KMS-11 (cell line): ENCODE data around the gene ADD3.

Experiments used
- H2AFZ ChIP-seq: fragments of 200-600 bp; sonication (generic); 2 replicates; pipeline ENCODE4 v1.6.1; 2016; ENCODE audit warnings: antibody characterized with exemption, mixed run types, low read depth
- H3K27ac ChIP-seq: fragments of 200-600 bp; sonication (generic); 2 replicates; pipeline ENCODE4 v1.6.1; 2016; ENCODE audit warnings: mild to moderate bottlenecking, mixed run types
- H3K27me3 ChIP-seq: fragments of 200-600 bp; sonication (generic); 2 replicates; pipeline ENCODE4 v1.6.1; 2017; ENCODE audit warnings: mild to moderate bottlenecking, low read depth, mixed run types, moderate library complexity; ENCODE audit not compliant: insufficient read depth
- H3K36me3 ChIP-seq: fragments of 200-600 bp; sonication (generic); 2 replicates; pipeline ENCODE4 v1.6.1; 2017; ENCODE audit warnings: mild to moderate bottlenecking, mixed run types; ENCODE audit not compliant: insufficient read depth
- H3K4me1 ChIP-seq: fragments of 200-600 bp; sonication (generic); 2 replicates; pipeline ENCODE4 v1.6.1; 2016; ENCODE audit warnings: mild to moderate bottlenecking, low read depth, mixed run types; ENCODE audit not compliant: poor library complexity, severe bottlenecking
- H3K4me2 ChIP-seq: fragments of 200-600 bp; sonication (generic); 2 replicates; pipeline ENCODE4 v1.7.0; 2016; ENCODE audit warnings: mild to moderate bottlenecking, mixed run types
- H3K4me3 ChIP-seq: fragments of 200-600 bp; sonication (generic); IDR thresholded peaks from 2 replicates; pipeline ENCODE4 v1.6.1; 2017; ENCODE audit warnings: low read depth, low read length, mixed read lengths; ENCODE audit not compliant: insufficient read depth
- H3K79me2 ChIP-seq: fragments of 200-600 bp; sonication (generic); 2 replicates; pipeline ENCODE4 v1.6.1; 2016; ENCODE audit warnings: low read depth, mixed run types; ENCODE audit not compliant: insufficient read depth
- H3K9ac ChIP-seq: fragments of 200-600 bp; sonication (generic); 2 replicates; pipeline ENCODE4 v1.6.1; 2016; ENCODE audit warnings: mild to moderate bottlenecking, mixed run types
- H4K20me1 ChIP-seq: fragments of 200-600 bp; sonication (generic); 2 replicates; pipeline ENCODE4 v1.6.1; 2016; ENCODE audit warnings: mild to moderate bottlenecking, mixed run types; ENCODE audit not compliant: insufficient read depth
- TF ChIP-seq, protein P1 (sequence below): fragments of 200-600 bp; sonication (generic); conservative IDR thresholded peaks from 2 replicates; pipeline ENCODE4 v1.6.1; 2017; ENCODE audit warnings: low read depth, mild to moderate bottlenecking, antibody characterized with exemption, low read length, moderate library complexity, mixed read lengths

Gene ADD3

GRCh38 chr10:110002801-110003523 lies 4.8 kb upstream of the ADD3 start:
- Histone ChIP-seq H3K4me1 (peaks cover 7% of the 10 kb centered on the region), H4K20me1 (no peaks in the 10 kb centered on the region), H2AFZ (no peak overlapping the region), H3K27me3 (no peaks in the 10 kb centered on the region), H3K4me2 (no peak overlapping the region), H3K79me2 (no peaks in the 10 kb centered on the region), H3K4me3 (no peak overlapping the region), H3K36me3 (no peaks in the 10 kb centered on the region), H3K27ac (no peak overlapping the region), H3K9ac (no peak overlapping the region)
- TF ChIP-seq, protein P1, sequence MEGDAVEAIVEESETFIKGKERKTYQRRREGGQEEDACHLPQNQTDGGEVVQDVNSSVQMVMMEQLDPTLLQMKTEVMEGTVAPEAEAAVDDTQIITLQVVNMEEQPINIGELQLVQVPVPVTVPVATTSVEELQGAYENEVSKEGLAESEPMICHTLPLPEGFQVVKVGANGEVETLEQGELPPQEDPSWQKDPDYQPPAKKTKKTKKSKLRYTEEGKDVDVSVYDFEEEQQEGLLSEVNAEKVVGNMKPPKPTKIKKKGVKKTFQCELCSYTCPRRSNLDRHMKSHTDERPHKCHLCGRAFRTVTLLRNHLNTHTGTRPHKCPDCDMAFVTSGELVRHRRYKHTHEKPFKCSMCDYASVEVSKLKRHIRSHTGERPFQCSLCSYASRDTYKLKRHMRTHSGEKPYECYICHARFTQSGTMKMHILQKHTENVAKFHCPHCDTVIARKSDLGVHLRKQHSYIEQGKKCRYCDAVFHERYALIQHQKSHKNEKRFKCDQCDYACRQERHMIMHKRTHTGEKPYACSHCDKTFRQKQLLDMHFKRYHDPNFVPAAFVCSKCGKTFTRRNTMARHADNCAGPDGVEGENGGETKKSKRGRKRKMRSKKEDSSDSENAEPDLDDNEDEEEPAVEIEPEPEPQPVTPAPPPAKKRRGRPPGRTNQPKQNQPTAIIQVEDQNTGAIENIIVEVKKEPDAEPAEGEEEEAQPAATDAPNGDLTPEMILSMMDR: no peak

GRCh38 chr10:110003524-110003885 lies 4.3 kb upstream of the ADD3 start:
- H3K4me2 ChIP-seq: no peak overlapping the region
- no peaks in the 10 kb centered on the region for H3K79me2 ChIP-seq
- no peaks in the 10 kb centered on the region for H3K27me3 ChIP-seq
- H3K27ac ChIP-seq: no peak overlapping the region
- H3K4me1 ChIP-seq: peaks cover 4% of the 10 kb centered on the region
- no peak overlapping the region for H3K4me3 ChIP-seq
- TF ChIP-seq, protein P1: no peak
- no peak overlapping the region for H3K9ac ChIP-seq
- H2AFZ ChIP-seq: no peak overlapping the region
- no peaks in the 10 kb centered on the region for H3K36me3 ChIP-seq
- no peaks in the 10 kb centered on the region for H4K20me1 ChIP-seq

DNA sequence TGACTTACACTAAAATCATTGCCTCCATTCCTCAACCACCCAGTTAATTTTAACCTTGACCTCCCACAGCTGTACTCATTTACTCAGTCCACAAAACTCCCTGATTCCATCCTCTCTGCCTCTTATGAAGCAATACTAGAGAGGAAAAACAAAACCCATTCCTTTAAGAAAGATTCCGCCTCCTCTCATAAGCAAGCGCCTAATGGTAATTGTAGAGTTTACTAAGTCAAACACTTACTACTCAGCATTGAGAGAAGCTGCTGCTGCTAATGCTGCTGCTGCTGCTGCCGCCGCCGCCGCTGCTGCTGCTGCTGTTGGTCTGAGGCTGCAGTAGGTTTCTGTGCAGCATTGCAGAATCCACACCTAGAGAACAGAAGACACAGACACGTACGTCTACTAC lies 2.1 kb upstream of the ADD3 start:
- TF ChIP-seq, protein P1: no peak
- H3K4me2 ChIP-seq: no peak overlapping the region
- H3K4me3 ChIP-seq: no peak overlapping the region
- no peaks in the 10 kb centered on the region for H4K20me1 ChIP-seq
- no peak overlapping the region for H3K27ac ChIP-seq
- peaks cover 21% of the 10 kb centered on the region; the same call in 1 of the 2 replicates for H3K79me2 ChIP-seq
- H3K9ac ChIP-seq: no peak overlapping the region
- H3K36me3 ChIP-seq: no peaks in the 10 kb centered on the region
- H3K4me1 ChIP-seq: peaks cover 15% of the 10 kb centered on the region
- no peak overlapping the region for H2AFZ ChIP-seq
- H3K27me3 ChIP-seq: no peaks in the 10 kb centered on the region

DNA sequence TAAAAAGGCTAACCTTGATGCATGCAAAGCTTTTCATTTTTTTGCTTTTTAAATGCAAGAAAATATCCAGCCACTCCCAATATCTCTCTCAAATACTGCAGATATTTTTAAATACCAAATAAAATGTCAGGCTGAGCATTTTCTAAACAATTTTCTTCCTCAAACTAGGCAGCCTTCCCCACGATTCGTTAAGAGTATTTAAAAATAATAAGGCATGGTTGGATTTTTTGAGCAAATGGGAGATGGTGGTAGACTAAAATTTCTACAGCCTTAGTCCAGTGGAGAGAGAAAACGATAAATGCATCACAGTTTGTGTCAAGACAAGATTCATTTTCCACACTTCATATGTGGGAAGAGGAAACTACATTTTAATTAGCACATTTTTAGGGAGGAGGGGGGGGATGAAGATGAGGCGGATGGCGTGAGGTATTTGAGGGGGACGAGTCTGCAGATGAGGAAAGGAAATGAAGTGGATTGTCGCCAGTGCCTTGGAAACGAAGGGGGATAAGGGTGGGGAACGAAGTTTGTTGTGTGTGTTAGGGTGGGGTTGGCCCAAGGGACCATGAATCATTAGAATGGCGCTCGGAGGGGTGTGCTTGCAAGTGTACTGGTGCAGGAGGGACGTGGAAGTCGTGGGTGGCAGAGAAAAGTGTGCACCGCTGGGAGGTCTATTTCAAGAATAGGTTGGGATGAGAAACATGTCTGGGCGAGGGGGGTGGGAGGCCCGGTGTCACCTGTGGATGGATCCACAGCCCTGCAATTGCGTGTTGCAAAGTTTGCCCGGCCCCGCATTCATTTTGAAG lies 1.2 kb upstream of the ADD3 start:
- no peak overlapping the region for H3K4me2 ChIP-seq
- no peaks in the 10 kb centered on the region for H3K27me3 ChIP-seq
- H2AFZ ChIP-seq: peak overlapping the region; percentile 86
- H3K4me3 ChIP-seq: no peak overlapping the region
- peaks cover 30% of the 10 kb centered on the region for H3K79me2 ChIP-seq
- no peaks in the 10 kb centered on the region for H3K36me3 ChIP-seq
- H4K20me1 ChIP-seq: no peaks in the 10 kb centered on the region
- TF ChIP-seq, protein P1: no peak
- no peak overlapping the region for H3K9ac ChIP-seq
- peaks cover 23% of the 10 kb centered on the region for H3K4me1 ChIP-seq
- H3K27ac ChIP-seq: no peak overlapping the region
